HepG2 (cell line): ENCODE measurements around the gene DBNDD2. TPM values are rescaled to one million over a fixed set of nuclear protein-coding genes. Genes with fewer than 3 reads are reported as not detected.

Experiments used
- CC2D1A ChIP-seq: sonication (generic); formaldehyde crosslinking; IDR thresholded peaks from 2 replicates; pipeline ENCODE4 v1.8.1; 2023; ENCODE audit warnings: mild to moderate bottlenecking, missing genetic modification reagents
- DMAP1 ChIP-seq: IDR thresholded peaks from 2 replicates; pipeline ENCODE4 v1.6.1; 2016
- DPF2 ChIP-seq: sonication (generic); formaldehyde crosslinking; IDR thresholded peaks from 2 replicates; pipeline ENCODE4 v1.4.0; 2020; ENCODE audit warnings: mild to moderate bottlenecking, low read depth, missing genetic modification reagents, borderline replicate concordance
- FOXA3 ChIP-seq: IDR thresholded peaks from 2 replicates; pipeline ENCODE4 v1.6.1; 2016; ENCODE audit warnings: missing genetic modification reagents, missing compliant biosample characterization
- FOXJ3 ChIP-seq: sonication (generic); formaldehyde crosslinking; IDR thresholded peaks from 2 replicates; pipeline ENCODE4 v1.4.0; 2020; ENCODE audit warnings: missing genetic modification reagents, mild to moderate bottlenecking, borderline replicate concordance
- JUND ChIP-seq: sonication (generic); formaldehyde crosslinking; IDR thresholded peaks from 2 replicates; pipeline ENCODE4 v1.8.0; 2022; ENCODE audit warnings: mild to moderate bottlenecking, missing genetic modification reagents
- KLF13 ChIP-seq: sonication (generic); formaldehyde crosslinking; IDR thresholded peaks from 2 replicates; pipeline ENCODE4 v1.4.0; 2020; ENCODE audit warnings: mild to moderate bottlenecking, missing genetic modification reagents
- MTA3 ChIP-seq: sonication (generic); formaldehyde crosslinking; IDR thresholded peaks from 2 replicates; pipeline ENCODE4 v1.4.0; 2020; ENCODE audit warnings: missing genetic modification reagents
- NCOR1 ChIP-seq: fragments of 200-600 bp; sonication (generic); IDR thresholded peaks from 2 replicates; pipeline ENCODE4 v1.7.0; 2017; ENCODE audit warnings: antibody characterized with exemption, low read length, borderline replicate concordance
- NFKBIZ ChIP-seq: IDR thresholded peaks from 2 replicates; pipeline ENCODE4 v1.6.1; 2018; ENCODE audit warnings: missing genetic modification reagents, missing compliant biosample characterization
- NFRKB ChIP-seq: fragments of 450-650 bp; IDR thresholded peaks from 2 replicates; pipeline ENCODE4 v1.6.1; 2017
- PITX1 ChIP-seq: sonication (generic); formaldehyde crosslinking; IDR thresholded peaks from 2 replicates; pipeline ENCODE4 v1.5.1; 2020; ENCODE audit warnings: mild to moderate bottlenecking, missing genetic modification reagents
- SNAPC2 ChIP-seq: sonication (generic); formaldehyde crosslinking; IDR thresholded peaks from 2 replicates; pipeline ENCODE4 v1.8.1; 2022; ENCODE audit warnings: mild to moderate bottlenecking, missing genetic modification reagents
- SP1 ChIP-seq, 2 experiments: fragments of 450-650 bp in 1 of 2; sonication (generic) in 1 of 2; formaldehyde crosslinking in 1 of 2; IDR thresholded peaks; 2 replicates each; pipeline versions ENCODE4 v1.4.0 to v1.6.1; 2016 to 2020; ENCODE audit warnings: missing genetic modification reagents in 1 of 2
- SYNCRIP ChIP-seq: fragments of 200-400 bp; formaldehyde crosslinking; IDR thresholded peaks from 2 replicates; pipeline ENCODE4 v1.6.1; 2018; ENCODE audit warnings: mild to moderate bottlenecking, low read depth, low read length; ENCODE audit not compliant: insufficient read depth
- U2AF2 ChIP-seq: fragments of 200-400 bp; formaldehyde crosslinking; IDR thresholded peaks from 2 replicates; pipeline ENCODE4 v1.6.1; 2017; ENCODE audit warnings: low read depth, mild to moderate bottlenecking, low read length
- ZNF333 ChIP-seq: sonication (generic); formaldehyde crosslinking; IDR thresholded peaks from 2 replicates; pipeline ENCODE4 v1.4.0; 2020; ENCODE audit warnings: mild to moderate bottlenecking, missing genetic modification reagents, borderline replicate concordance
- ZNF496 ChIP-seq: sonication (generic); formaldehyde crosslinking; IDR thresholded peaks from 2 replicates; pipeline ENCODE4 v1.8.1; 2023; ENCODE audit warnings: mild to moderate bottlenecking, moderate library complexity, missing genetic modification reagents; ENCODE audit not compliant: insufficient replicate concordance
- ZNF543 ChIP-seq: sonication (generic); formaldehyde crosslinking; IDR thresholded peaks from 2 replicates; pipeline ENCODE4 v1.4.0; 2020; ENCODE audit warnings: mild to moderate bottlenecking, missing genetic modification reagents
- ZNF674 ChIP-seq: sonication (generic); formaldehyde crosslinking; IDR thresholded peaks from 2 replicates; pipeline ENCODE4 v1.5.0; 2020; ENCODE audit warnings: low read depth, mild to moderate bottlenecking, missing genetic modification reagents
- ZNF766 ChIP-seq: sonication (generic); formaldehyde crosslinking; IDR thresholded peaks from 2 replicates; pipeline ENCODE4 v1.5.0; 2020; ENCODE audit warnings: missing genetic modification reagents, borderline replicate concordance
- ZNF768 ChIP-seq: sonication (generic); formaldehyde crosslinking; IDR thresholded peaks from 2 replicates; pipeline ENCODE4 v1.4.0; 2020; ENCODE audit warnings: missing genetic modification reagents
- ZNF800 ChIP-seq: sonication (generic); formaldehyde crosslinking; IDR thresholded peaks from 2 replicates; pipeline ENCODE4 v1.4.0; 2020; ENCODE audit warnings: missing genetic modification reagents
- ZSCAN22 ChIP-seq: sonication (generic); formaldehyde crosslinking; IDR thresholded peaks from 2 replicates; pipeline ENCODE4 v1.4.0; 2020; ENCODE audit warnings: mild to moderate bottlenecking, missing genetic modification reagents
- polyA plus RNA-seq, 8 experiments: library from polyadenylated mRNA; depleted of rRNA in 3 of 8; stranded (reverse) in 7 of 8; unstranded in 1 of 8; fragments of >200 nt; fragmentation: Illumina TruSeq in 4 of 8; extraction: Trizol in 4 of 8; gene quantifications; 2 replicates each; pipeline versions ENCODE4 v1.2.1 to v1.2.3, GENCODE V29; 2011 to 2016; ENCODE audit warnings: low read depth in 4 of 8, missing spikeins in 1 of 8, mixed read lengths in 1 of 8; ENCODE audit not compliant: insufficient read depth in 1 of 8
- total RNA-seq, 5 experiments: library from RNA; depleted of rRNA; stranded (reverse); fragments of >200 nt; fragmentation: Illumina TruSeq; extraction: Trizol; gene quantifications; 2 replicates each; pipeline ENCODE4 v1.2.3, GENCODE V29; 2016; ENCODE audit warnings: low read depth in 1 of 5
- TF ChIP-seq, protein P1 (sequence below): sonication (generic); formaldehyde crosslinking; IDR thresholded peaks from 2 replicates; pipeline ENCODE4 v1.9.0; 2021; ENCODE audit warnings: missing genetic modification reagents, borderline replicate concordance
- TF ChIP-seq, protein P2 (sequence below): sonication (generic); formaldehyde crosslinking; IDR thresholded peaks from 2 replicates; pipeline ENCODE4 v1.5.1; 2020; ENCODE audit warnings: missing genetic modification reagents, mild to moderate bottlenecking, borderline replicate concordance

DBNDD2 gene
- total and polyA plus RNA-seq, 2 of the 13 experiments (the other 11 are each of a cell fraction or from before 2014, with no cell fraction given) = 16.7 to 47.6 TPM

GRCh38 chr20:45363611-45364492, 44.2 kb upstream of the DBNDD2 start (continued):
- no peak for TF ChIP-seq SP1 (IDR thresholded peaks at IDR 0.05)
- TF ChIP-seq SP1 (CRISPR knock-in tag; IDR thresholded peaks at IDR 0.05) = no peak
- 0 out of 2 replicates have a peak, but pooled peaks have one; percentile 10 for TF ChIP-seq U2AF2
- no peak for TF ChIP-seq FOXJ3 (CRISPR knock-in tag)
- no peak; the same call in 1 of the 2 replicates for TF ChIP-seq ZNF768
- no peak for TF ChIP-seq ZNF333 (CRISPR knock-in tag)
- no peak for TF ChIP-seq ZNF766
- TF ChIP-seq ZNF800 (CRISPR knock-in tag) = peak; percentile 4; the same call in 1 of the 2 replicates
- no peak for TF ChIP-seq DMAP1 (CRISPR knock-in tag)
- TF ChIP-seq SNAPC2 = no peak
- TF ChIP-seq, protein P1, sequence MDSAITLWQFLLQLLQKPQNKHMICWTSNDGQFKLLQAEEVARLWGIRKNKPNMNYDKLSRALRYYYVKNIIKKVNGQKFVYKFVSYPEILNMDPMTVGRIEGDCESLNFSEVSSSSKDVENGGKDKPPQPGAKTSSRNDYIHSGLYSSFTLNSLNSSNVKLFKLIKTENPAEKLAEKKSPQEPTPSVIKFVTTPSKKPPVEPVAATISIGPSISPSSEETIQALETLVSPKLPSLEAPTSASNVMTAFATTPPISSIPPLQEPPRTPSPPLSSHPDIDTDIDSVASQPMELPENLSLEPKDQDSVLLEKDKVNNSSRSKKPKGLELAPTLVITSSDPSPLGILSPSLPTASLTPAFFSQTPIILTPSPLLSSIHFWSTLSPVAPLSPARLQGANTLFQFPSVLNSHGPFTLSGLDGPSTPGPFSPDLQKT (CRISPR knock-in tag) = 0 out of 2 replicates have a peak, but pooled peaks have one; percentile 58
- TF ChIP-seq ZSCAN22 (CRISPR knock-in tag) = no peak; the same call in 1 of the 2 replicates
- TF ChIP-seq NFKBIZ = no peak
- TF ChIP-seq ZNF543 (CRISPR knock-in tag) = no peak; the same call in 1 of the 2 replicates
- 0 out of 2 replicates have a peak, but pooled peaks have one; percentile 22 for TF ChIP-seq NCOR1
- TF ChIP-seq NFRKB = no peak
- no peak for TF ChIP-seq SYNCRIP
- TF ChIP-seq FOXA3 (CRISPR knock-in tag) = no peak
- TF ChIP-seq ZNF674 = no peak
- no peak for TF ChIP-seq JUND (CRISPR knock-in tag)
- peak; percentile 92 for TF ChIP-seq CC2D1A (CRISPR knock-in tag)
- no peak; the same call in 1 of the 2 replicates for TF ChIP-seq DPF2 (CRISPR knock-in tag)
- TF ChIP-seq KLF13 (CRISPR knock-in tag) = no peak
- TF ChIP-seq PITX1 = no peak
- no peak for TF ChIP-seq ZNF496 (CRISPR knock-in tag)
- TF ChIP-seq MTA3 (CRISPR knock-in tag) = no peak
- TF ChIP-seq, protein P2, sequence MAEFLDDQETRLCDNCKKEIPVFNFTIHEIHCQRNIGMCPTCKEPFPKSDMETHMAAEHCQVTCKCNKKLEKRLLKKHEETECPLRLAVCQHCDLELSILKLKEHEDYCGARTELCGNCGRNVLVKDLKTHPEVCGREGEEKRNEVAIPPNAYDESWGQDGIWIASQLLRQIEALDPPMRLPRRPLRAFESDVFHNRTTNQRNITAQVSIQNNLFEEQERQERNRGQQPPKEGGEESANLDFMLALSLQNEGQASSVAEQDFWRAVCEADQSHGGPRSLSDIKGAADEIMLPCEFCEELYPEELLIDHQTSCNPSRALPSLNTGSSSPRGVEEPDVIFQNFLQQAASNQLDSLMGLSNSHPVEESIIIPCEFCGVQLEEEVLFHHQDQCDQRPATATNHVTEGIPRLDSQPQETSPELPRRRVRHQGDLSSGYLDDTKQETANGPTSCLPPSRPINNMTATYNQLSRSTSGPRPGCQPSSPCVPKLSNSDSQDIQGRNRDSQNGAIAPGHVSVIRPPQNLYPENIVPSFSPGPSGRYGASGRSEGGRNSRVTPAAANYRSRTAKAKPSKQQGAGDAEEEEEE (CRISPR knock-in tag) = no peak
